Measurements from ENCODE around the gene TSN.

TSN gene

DNA sequence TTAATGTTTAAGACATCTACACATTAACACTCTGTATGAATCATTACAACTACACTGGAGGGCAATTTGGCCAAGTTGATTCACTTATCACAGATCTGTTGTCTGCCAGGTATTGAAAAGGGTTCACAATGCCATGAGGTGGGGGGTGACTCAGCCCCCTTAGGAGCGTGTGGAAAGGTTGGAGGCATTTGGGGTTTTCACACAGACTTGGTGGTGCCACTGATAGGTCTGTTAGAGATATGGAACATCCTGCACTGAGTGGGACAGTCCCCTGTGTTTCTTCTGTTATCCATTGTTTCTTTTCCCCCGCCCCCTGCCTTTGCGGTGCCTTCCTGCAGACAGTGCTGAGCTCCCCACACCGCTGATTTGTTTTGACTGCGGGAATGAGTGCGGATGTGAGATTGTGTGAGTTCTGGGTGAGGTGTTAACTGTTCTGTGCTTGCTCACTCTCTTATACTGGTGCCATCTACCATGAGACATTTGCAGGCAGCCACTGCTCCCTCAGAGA is 9.3 kb upstream of the TSN start:
- no peak for DNase-seq (ENCODE audit: low read depth, low spot score)
- in situ Hi-C loops (cut with HindIII; ENCODE audit: low sequenced_read_pairs), result no loop called here
- H3K4me3 ChIP-seq (ENCODE audit: low read depth, low read length), result no peak overlapping the region
- TF ChIP-seq, protein P1, sequence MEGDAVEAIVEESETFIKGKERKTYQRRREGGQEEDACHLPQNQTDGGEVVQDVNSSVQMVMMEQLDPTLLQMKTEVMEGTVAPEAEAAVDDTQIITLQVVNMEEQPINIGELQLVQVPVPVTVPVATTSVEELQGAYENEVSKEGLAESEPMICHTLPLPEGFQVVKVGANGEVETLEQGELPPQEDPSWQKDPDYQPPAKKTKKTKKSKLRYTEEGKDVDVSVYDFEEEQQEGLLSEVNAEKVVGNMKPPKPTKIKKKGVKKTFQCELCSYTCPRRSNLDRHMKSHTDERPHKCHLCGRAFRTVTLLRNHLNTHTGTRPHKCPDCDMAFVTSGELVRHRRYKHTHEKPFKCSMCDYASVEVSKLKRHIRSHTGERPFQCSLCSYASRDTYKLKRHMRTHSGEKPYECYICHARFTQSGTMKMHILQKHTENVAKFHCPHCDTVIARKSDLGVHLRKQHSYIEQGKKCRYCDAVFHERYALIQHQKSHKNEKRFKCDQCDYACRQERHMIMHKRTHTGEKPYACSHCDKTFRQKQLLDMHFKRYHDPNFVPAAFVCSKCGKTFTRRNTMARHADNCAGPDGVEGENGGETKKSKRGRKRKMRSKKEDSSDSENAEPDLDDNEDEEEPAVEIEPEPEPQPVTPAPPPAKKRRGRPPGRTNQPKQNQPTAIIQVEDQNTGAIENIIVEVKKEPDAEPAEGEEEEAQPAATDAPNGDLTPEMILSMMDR (IDR thresholded peaks at IDR 0.05; ENCODE audit: low read depth, low read length), result no peak

DNA sequence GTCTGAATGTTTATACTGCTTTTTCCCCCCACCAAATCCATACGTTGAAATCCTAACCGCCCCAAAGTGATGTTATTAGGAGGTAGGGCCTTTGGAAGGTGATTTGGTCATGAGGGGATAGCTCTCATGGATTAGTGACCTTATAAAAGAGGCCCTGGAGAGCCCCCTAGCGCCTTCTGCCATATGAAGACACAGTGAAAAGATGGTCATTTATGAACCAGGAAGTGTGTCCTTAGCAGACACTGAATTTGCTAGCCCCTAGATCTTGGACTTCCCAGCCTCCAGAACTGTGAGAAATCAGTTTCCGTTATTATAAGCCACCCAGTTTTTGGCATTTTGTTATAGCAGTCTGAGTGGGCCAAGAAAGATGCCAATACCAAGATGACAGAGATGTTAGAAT is 7.2 kb upstream of the TSN start:
- peak; percentile 42 for DNase-seq (ENCODE audit: low read depth, low spot score)
- TF ChIP-seq, protein P1 (IDR thresholded peaks at IDR 0.05; ENCODE audit: low read depth, low read length), result peak; percentile 41
- in situ Hi-C loops (cut with HindIII; ENCODE audit: low sequenced_read_pairs), result no loop called here
- no peak overlapping the region for H3K4me3 ChIP-seq (ENCODE audit: low read depth, low read length)

- TF ChIP-seq, protein P1 (IDR thresholded peaks at IDR 0.05; ENCODE audit: low read depth, low read length), result no peak
- peak overlapping the region; percentile 94 for H3K4me3 ChIP-seq (ENCODE audit: low read depth, low read length)
- in situ Hi-C loops (cut with HindIII; ENCODE audit: low sequenced_read_pairs), result no loop called here
- DNase-seq (ENCODE audit: low read depth, low spot score), result no peak
Measured at GRCh38 chr2:121754851-121755236, 607 bp upstream of the TSN start.

DNA sequence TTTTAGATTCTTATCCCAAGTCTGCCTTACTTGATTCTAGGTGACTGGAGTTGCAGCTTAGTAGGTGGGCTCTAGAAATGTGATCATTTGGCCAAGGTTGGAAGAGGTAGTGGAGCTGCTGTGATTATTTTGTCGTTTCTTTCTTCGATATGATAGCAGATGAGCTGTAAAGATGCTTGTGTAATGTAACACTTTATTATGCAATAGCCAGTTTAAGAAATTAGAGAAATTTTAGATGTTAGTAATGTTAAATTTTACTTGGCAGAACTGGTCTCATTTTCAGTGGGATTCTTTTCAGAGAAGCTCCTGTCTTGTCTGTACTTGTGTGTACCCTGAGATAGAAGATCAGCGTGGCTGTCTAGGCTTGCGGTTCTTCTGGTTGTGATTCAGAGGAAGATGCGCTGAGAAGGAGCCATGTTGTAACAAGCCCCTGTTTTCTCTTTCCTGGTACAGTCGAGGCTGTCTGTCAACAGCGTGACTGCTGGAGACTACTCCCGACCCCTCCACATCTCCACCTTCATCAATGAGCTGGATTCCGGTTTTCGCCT is 9.3 kb downstream of the TSN start:
- in situ Hi-C loops (cut with HindIII; ENCODE audit: low sequenced_read_pairs), result no loop called here
- TF ChIP-seq, protein P1 (IDR thresholded peaks at IDR 0.05; ENCODE audit: low read depth, low read length), result no peak
- DNase-seq (ENCODE audit: low read depth, low spot score), result no peak
- no peak overlapping the region for H3K4me3 ChIP-seq (ENCODE audit: low read depth, low read length)

GRCh38 chr2:121766624-121767023 is 11.2 kb downstream of the TSN start:
- TF ChIP-seq, protein P1 (IDR thresholded peaks at IDR 0.05; ENCODE audit: low read depth, low read length), result no peak
- no peak overlapping the region for H3K4me3 ChIP-seq (ENCODE audit: low read depth, low read length)
- in situ Hi-C loops (cut with HindIII; ENCODE audit: low sequenced_read_pairs), result no loop called here
- no peak for DNase-seq (ENCODE audit: low read depth, low spot score)

DNA sequence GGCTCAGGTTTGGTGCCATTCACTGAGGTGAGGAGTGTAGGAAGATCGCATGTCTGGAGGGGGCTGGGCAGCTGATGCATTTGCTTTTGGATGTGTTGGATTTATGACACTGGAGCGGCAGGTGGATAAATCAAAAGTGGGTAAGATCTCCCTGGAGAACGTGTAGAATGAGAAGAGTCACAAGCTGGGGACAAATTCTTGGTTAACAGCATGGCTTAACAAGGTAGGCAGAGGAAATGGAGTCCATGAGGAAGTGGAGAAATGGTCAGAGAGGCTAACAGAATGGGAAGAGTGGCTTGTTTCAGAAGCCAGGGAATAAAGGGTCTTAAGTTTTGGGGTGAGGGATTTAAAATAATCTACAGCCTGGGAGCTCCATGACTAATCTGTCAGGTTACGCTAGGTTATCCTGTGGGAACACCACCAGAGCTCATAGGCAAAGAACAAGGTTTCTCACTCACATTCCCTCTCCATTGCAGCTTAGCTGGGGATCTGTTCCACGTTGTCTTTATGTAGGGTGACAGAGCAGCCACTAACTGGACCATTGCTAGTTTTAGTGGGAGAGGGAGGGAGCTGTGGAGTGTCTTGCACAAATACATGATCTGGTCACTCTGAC is 12.8 kb downstream of the TSN start:
- no peak overlapping the region for H3K4me3 ChIP-seq (ENCODE audit: low read depth, low read length)
- DNase-seq (ENCODE audit: low read depth, low spot score), result no peak
- in situ Hi-C loops (cut with HindIII; ENCODE audit: low sequenced_read_pairs), result no loop called here
- TF ChIP-seq, protein P1 (IDR thresholded peaks at IDR 0.05; ENCODE audit: low read depth, low read length), result no peak
